ENCODE measurements around the gene MAD1L1.

GRCh38 chr7:2042650-2043049, 190.1 kb downstream of the MAD1L1 start:
- TF ChIP-seq GATA2 (IDR thresholded peaks at IDR 0.05; ENCODE audit: low read depth, low read length) (no peak), GATA3 (IDR thresholded peaks at IDR 0.05; ENCODE audit: low read depth, low read length) (no peak)
